ENCODE measurements around the gene FLG. TPM values are rescaled to one million over a fixed set of nuclear protein-coding genes. Genes with fewer than 3 reads are reported as not detected.
"Not testable (repeated sequence)": the region's sequence is repeated elsewhere in the genome, so short reads cannot be mapped to it uniquely, and the experiment has no call there.

The FLG gene
- total RNA-seq, 1 experiment from 2014 or later, result 0.17 TPM

- DNase-seq (ENCODE audit: low read depth), result not testable (repeated sequence)
Measured at GRCh38 chr1:152303139-152303872, 21.7 kb downstream of the FLG start.

- not testable (repeated sequence) for DNase-seq (ENCODE audit: low read depth)
Measured at GRCh38 chr1:152256394-152256793, 68.6 kb downstream of the FLG start.

Other genes with a start within 250 kb of the FLG start
- not detected in 2 replicates for gene TCHHL1, start 236.2 kb downstream of the FLG start, total RNA-seq (2014; rRNA removed; shearing (Covaris generic))
- gene TCHH, start 209.8 kb downstream of the FLG start, total RNA-seq (2014; rRNA removed; shearing (Covaris generic)), result not detected in 2 replicates
- not detected in 2 replicates for gene RPTN, start 166.0 kb downstream of the FLG start, total RNA-seq (2014; rRNA removed; shearing (Covaris generic))
- not detected in 2 replicates for gene HRNR, start 101.0 kb downstream of the FLG start, total RNA-seq (2014; rRNA removed; shearing (Covaris generic))
- gene FLG2, start 34.8 kb upstream of the FLG start, total RNA-seq (2014; rRNA removed; shearing (Covaris generic)), result not detected in 2 replicates
- gene CRNN, start 89.0 kb upstream of the FLG start, total RNA-seq (2014; rRNA removed; shearing (Covaris generic)), result not detected in 2 replicates
- gene LCE5A, start 185.6 kb upstream of the FLG start, total RNA-seq (2014; rRNA removed; shearing (Covaris generic)), result not detected in 2 replicates
- gene CRCT1, start 189.2 kb upstream of the FLG start, total RNA-seq (2014; rRNA removed; shearing (Covaris generic)), result not detected in 2 replicates
- gene LCE3E, start 241.5 kb upstream of the FLG start, total RNA-seq (2014; rRNA removed; shearing (Covaris generic)), result not detected in 2 replicates